VCaP (cell line): ENCODE results near the gene TIFAB.

ENCODE experiments used
- H3K27ac ChIP-seq: fragments of 450-650 bp; 2 replicates; pipeline ENCODE4 v1.5.1; 2017
- TF ChIP-seq, protein P1 (sequence below): fragments of 450-650 bp; conservative IDR thresholded peaks from 2 replicates; pipeline ENCODE4 v1.5.1; 2017; ENCODE audit warnings: mild to moderate bottlenecking, moderate library complexity

Gene TIFAB

DNA sequence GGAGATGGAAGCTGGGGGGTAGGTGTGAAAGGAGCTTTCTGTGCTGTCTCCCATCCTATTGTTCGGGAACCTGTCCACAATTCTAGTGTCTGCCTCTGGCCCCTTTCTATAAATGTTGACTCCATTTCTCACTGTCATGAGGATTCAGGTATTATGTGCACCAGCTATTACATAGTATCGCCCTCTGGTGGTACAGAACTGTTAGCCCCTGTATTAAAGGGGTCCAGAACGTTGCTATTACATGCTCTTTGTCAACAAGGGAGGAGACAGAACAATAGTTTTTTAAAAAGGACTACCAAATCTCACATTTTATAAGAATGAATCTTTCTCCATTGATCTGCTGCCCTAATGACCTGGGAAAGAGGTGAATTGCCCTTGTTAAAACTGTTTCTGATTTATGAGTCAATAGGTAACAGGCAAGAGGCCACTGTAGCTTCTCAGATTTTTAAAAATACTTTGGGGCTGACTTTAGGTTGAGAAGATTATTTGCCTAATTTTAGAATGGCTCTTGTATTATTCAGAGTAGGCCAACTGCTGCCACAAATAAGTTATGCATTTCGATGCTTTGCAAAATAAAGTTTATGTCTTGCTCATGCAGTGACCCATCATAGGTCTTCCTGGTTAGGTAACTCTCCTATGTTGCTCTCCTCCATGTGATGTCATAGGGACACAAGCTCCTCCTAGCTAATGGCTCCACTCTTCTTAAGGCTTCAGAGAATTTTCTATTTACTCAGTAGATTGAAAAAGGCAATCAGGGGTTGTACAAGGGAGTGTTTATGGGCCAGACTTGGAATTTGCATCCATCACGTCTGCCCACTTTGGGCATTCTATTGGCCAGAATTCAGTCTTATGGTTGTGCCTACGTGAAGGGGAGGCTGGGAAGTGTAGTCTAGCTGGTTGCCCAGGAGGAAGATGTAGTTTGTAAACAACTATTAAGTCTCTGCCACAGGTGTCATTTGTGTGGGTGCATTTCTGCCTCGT, 25.8 kb downstream of the TIFAB start:
- TF ChIP-seq, protein P1, sequence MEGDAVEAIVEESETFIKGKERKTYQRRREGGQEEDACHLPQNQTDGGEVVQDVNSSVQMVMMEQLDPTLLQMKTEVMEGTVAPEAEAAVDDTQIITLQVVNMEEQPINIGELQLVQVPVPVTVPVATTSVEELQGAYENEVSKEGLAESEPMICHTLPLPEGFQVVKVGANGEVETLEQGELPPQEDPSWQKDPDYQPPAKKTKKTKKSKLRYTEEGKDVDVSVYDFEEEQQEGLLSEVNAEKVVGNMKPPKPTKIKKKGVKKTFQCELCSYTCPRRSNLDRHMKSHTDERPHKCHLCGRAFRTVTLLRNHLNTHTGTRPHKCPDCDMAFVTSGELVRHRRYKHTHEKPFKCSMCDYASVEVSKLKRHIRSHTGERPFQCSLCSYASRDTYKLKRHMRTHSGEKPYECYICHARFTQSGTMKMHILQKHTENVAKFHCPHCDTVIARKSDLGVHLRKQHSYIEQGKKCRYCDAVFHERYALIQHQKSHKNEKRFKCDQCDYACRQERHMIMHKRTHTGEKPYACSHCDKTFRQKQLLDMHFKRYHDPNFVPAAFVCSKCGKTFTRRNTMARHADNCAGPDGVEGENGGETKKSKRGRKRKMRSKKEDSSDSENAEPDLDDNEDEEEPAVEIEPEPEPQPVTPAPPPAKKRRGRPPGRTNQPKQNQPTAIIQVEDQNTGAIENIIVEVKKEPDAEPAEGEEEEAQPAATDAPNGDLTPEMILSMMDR = peak; percentile 81
- H3K27ac ChIP-seq = no peak overlapping the region

DNA sequence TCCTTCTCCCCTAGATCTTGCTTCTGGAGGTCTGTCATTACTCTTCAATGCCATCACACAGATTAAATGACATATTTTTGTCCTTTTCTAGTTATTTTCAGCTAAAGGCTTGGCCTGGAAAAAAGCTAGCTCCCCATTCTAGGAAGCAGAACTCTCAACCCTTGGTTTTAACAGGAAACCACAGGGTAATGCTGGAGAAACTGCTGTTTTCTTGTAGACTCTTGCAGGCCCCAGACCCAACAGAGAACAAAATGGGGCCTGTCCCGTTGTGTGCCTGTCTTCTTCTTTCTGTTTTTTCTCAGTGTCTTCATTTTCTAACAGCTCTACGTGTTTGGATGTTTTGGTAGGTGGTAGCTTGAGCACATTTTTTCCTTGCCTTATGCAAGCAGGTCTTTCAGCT, 26.5 kb downstream of the TIFAB start:
- TF ChIP-seq, protein P1 = no peak
- no peak overlapping the region for H3K27ac ChIP-seq

- TF ChIP-seq, protein P1 = no peak
- no peak overlapping the region for H3K27ac ChIP-seq
These were observed 28.3 kb downstream of the TIFAB start for GRCh38 chr5:135423846-135424168.

GRCh38 chr5:135423146-135423845, 28.9 kb downstream of the TIFAB start:
- TF ChIP-seq, protein P1 = no peak
- no peak overlapping the region for H3K27ac ChIP-seq

DNA sequence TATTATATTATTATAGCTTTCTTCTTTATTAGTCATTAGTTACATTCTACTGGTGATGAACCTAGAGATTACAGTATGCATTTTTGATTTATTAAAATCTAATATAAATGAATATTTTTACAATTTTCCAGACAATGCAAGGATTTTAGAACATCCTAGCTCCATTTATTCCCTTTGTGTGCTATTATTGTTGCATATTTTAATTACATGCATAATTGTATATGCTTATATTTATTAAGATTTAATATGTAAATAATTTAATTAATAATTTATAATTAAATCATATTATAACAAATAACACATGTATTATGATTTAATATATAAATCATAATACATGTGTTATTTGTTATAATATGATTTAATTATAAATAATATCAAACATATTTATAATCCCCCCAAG, 29.7 kb downstream of the TIFAB start:
- TF ChIP-seq, protein P1 = no peak
- H3K27ac ChIP-seq = no peak overlapping the region

GRCh38 chr5:135417083-135417482, 35.1 kb downstream of the TIFAB start:
- TF ChIP-seq, protein P1 = no peak
- no peak overlapping the region for H3K27ac ChIP-seq

DNA sequence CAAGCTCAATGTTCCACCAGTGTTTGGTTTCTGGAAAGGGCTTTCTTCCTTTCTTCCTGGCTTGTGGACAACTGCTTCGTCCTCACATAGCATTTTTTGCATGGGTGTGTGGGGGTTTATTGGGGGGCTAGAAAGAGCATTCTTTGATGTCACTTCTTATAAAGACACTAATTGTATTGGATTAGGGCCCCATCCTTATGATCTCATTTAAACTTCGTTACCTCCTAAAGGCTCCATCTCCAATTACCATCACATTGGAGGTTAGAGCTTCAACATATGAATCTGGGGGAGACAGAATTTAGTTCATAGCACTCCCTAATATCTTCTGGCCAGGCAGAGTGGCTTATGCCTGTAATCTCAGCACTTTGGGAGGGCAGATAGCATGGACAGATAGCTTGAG, 47.1 kb downstream of the TIFAB start:
- TF ChIP-seq, protein P1 = no peak
- H3K27ac ChIP-seq = no peak overlapping the region
